Cerebellar nuclear complex (tissue), 1 donor: ENCODE results near the gene GP9.

Experiments
- DNase-seq, 2 experiments: peaks; one replicate each; lab custom pipeline; 2025; lab: John Stamatoyannopoulos, UW

Gene GP9

GRCh38 chr3:129028866-129029265 lies 31.7 kb upstream of the GP9 start:
- DNase-seq = no peak

DNA sequence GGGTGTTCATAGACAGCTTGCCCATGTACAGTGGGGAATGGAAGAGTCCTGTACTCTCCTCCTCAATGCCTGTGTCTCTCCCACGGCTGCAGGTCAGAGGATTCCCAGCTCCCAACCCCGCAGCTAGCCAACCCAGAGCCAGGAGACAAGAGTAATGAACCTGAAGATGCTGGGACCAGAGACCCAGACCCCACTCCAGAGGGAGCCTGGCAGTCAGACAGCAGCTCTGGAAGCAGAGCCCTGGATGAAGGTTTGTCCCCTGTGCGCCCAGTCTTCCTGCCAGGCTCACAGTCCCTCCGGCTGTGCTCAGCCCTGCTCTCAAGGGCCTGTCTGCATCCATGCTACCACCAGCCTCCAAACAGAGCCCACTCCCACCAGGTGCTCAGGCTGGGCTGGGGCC lies 30.0 kb upstream of the GP9 start:
- DNase-seq = no peak

- DNase-seq = no peak
Measured at GRCh38 chr3:129031476-129032215, 28.9 kb upstream of the GP9 start.

GRCh38 chr3:129032716-129033115 lies 27.9 kb upstream of the GP9 start:
- no peak for DNase-seq

- DNase-seq = no peak
Measured at GRCh38 chr3:129033151-129033550, 27.4 kb upstream of the GP9 start.

DNA sequence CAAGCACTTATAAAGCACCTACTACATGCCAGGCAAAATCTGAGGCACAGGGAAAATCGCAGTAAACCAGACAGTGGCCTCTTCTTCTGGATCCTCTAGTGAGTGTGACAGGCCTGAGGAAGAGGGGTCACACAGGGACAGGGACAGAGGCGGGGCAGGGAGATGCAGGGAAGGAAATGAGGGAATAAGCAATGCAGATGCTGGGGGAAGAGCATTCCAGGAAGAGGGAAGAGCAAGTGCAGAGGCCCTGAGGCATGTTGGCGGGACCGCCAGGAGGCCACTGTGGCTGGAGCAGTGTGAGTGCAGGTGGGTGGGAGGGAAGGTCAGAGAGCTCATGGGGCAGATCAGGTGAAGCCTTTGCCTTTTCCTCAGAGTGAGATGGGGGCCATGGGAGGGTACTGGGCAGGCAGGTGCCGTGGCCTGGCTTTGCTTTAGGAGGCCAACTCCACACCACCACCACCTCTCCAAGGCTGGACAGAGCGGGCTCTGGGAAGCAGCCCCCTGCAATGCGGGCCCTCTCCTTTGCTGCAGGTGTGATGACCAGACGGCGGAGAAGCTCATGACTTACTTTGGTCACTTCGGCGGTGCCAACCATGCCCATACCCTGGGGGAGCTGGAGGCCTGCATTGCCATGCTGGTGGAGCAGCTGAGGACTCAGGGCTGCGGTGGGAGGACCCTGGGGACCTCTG lies 26.8 kb upstream of the GP9 start:
- no peak for DNase-seq

DNA sequence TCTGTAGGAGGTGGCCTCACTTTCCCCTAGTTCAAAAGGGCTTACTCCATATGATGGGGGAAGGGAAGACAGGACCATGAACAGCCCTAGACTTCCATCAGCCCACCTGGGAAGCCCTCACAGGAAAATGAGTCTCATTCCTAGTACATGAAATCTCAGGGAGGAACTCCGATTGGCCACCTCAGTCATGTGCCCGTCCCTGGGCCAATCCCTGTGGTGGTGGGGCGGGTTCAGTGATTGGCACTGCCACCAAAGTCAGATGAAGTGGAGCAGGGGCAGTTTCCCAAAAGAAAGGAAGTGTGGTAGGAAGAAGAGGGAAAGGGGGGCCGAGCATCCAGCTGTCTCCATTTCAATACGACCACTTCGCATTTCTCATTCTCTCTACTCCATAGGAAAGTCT lies 25.9 kb upstream of the GP9 start:
- DNase-seq = no peak

- no peak for DNase-seq
Measured at GRCh38 chr3:129035360-129036221, 25.0 kb upstream of the GP9 start.

DNA sequence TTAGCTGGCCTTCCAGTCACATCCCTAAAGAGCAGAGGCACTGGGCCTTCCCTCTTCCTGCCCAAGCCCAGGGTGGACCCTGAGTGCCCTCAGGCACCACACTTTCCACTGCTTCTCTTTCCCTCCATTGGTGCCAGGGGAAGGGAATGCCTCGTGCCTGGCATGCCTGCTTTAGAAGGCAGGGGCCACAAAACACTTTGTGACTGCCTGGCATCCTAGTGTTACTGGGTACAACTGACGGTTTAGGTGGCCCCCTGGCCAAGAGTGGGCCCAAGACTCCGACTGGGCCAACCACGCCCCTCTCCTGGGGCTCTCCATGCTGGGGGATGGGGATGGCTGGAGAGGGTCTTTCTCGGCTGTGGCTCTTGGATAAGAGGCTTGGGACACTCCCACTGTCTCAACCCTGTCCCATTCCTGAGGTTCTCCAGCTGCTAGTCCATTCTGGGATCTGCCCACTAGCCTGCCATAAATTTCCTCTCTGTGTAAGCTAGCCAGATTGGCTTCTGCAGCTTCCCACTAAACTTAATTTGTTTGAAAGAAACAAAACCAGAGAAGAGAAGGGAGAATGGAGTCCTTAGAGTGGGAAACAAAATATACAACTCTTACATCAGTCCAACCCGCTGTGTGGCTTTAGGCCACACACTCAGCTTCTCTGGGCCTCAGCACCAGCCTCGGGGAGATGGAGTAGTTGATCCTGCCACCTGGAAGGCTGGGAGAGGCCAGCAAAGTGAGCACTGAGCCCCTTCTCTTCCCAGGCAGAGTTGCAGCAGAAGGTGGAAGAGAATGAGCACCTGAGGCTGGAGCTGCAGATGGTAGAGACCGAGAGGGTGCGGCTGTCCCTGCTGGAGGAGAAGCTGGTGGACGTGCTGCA lies 24.1 kb upstream of the GP9 start:
- no peak for DNase-seq

DNA sequence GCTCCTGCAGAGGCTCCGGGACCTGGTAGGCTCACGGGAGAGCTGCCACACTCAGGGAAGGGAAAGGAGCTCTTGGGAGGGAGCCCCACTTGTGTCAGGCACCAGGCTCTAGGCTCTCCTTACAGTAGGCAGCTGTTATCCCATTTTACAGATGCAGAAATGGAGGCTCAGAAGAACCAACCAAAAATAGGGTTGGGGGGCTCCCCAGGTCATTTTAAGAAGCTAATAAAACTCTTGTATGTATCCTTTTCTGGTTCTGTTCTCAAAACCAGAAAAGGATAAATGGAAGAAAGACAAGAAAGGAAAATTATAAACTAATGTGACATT lies 23.5 kb upstream of the GP9 start:
- DNase-seq = no peak

GRCh38 chr3:129038121-129038855 lies 22.3 kb upstream of the GP9 start:
- DNase-seq = no peak

DNA sequence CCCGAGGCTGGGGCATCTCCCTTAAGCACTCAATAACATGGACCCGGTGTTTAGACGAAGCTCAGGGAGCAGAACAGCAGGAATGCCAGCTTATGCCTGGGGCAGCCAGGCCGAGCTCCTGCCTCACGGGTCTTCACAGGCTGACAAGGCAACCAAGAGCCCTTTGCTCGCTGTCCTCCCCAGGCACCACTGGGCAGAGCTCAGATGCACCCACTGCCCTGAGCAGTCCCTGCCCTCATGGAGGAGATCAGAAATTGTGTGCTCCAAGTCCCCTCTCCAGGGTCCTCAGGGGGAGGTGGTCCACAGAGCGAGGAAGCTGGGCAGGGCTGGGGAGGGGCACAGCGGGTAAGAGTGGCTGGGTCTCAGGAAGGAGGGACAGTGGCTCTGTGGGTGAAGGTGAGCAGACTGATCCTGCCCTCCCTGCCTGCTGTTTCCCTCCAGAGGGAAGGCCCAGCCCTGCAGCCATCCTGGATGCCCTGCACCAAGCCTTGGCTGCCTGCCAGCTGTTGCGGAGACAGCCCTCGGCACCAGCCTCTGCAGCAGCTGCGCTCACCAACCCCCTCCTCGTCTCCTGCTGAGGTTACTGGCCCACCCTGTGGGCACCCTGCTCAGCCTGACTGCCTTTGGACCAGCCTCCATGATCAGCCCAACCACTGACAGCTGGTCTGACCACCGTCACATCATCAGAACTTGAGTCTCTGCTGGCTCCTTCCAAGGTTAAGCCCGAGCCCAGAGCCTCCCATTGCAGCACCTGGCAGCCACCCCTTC lies 21.1 kb upstream of the GP9 start:
- no peak for DNase-seq

- DNase-seq = no peak
Measured at GRCh38 chr3:129040039-129040336, 20.6 kb upstream of the GP9 start.

GRCh38 chr3:129040579-129041300 lies 19.8 kb upstream of the GP9 start:
- no peak for DNase-seq

DNA sequence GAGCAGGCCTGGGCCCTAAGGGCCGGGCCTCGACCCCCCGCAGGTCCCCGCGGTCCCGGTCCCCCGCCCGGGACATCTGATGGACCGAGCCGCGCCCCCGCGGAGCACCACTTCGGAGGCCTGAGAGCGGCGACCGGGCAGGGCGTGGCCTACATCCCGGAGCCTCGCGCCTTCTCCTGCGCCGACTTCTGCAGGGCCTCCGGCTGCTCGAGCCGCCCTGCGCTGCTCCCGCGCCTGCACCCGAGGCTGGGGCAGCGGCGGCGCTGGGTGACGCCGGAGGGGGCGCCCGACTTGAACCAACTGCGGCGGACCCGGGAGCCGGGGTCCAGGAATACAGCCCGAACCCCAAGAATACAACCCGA lies 14.9 kb upstream of the GP9 start:
- DNase-seq = no peak

DNA sequence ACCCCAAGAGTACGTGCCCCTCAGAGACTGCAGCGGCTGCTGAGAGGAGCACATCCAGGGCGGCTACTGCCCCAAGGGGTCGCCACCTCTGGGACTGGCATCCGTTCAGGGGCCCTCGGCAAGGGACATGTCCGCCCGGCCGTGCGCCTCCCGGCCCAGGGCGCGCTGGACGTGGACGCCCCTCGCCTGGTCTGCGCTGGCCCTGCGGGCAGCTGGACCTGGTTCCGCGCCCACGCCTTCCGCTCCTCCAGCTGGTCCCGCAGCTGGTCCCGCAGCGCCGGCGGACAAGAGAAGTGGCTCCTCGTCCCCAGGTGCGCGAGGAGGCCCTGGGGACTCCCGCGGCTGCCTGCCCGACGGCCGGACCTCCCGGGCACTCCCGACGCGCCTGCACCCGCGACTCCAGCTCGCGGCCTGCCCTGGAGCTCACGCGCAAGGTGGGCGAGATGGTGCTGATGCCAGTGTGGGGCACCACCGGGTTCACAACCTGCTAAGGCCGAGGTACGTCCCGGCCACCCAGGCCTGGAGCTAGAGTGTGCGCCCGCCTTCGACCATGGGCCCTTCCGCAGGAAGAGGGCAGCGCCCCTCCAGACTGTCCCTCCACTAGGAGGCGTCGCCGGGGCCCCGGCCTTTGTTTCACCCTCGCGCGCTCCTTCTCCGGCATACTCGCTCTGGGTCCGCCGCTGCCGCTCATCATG lies 14.4 kb upstream of the GP9 start:
- no peak for DNase-seq

GRCh38 chr3:129046732-129047552 lies 13.6 kb upstream of the GP9 start:
- peak in 1 of 2 experiments; percentile 5 for DNase-seq

GRCh38 chr3:129047553-129047839 lies 13.1 kb upstream of the GP9 start:
- DNase-seq = no peak
